ENCODE measurements around the gene RRBP1. TPM values are rescaled to one million over a fixed set of nuclear protein-coding genes. Genes with fewer than 3 reads are reported as not detected.

The RRBP1 gene
- total RNA-seq, 4 donors from 2014 or later: 76.5 to 162 (median 83.9) TPM

DNA sequence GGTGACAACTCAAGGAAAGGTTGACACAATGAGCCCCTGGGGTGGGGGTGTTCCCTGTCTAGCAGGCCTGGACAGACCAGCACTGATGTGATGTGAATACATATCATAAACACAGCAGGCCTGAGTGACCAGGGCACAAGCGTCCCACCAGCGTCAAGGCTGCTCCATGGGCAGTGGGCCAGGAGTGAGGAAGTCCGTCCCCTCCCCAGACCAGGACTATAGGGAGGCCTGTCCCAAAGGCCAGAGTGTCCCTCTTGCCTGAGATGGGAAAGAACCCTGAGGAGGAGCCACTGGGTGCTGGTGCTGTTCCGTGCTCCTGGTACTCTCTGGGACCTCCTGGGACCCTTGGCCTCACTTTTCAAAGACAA, 44.6 kb downstream of the RRBP1 start:
- Histone ChIP-seq H3K36me3 (peaks cover 0 to 76% (median 0%) of the 10 kb centered on the region in 3 donors), H3K27ac (peak overlapping the region in 1 of 4 donors; percentile 23)
- TF ChIP-seq, protein P1, sequence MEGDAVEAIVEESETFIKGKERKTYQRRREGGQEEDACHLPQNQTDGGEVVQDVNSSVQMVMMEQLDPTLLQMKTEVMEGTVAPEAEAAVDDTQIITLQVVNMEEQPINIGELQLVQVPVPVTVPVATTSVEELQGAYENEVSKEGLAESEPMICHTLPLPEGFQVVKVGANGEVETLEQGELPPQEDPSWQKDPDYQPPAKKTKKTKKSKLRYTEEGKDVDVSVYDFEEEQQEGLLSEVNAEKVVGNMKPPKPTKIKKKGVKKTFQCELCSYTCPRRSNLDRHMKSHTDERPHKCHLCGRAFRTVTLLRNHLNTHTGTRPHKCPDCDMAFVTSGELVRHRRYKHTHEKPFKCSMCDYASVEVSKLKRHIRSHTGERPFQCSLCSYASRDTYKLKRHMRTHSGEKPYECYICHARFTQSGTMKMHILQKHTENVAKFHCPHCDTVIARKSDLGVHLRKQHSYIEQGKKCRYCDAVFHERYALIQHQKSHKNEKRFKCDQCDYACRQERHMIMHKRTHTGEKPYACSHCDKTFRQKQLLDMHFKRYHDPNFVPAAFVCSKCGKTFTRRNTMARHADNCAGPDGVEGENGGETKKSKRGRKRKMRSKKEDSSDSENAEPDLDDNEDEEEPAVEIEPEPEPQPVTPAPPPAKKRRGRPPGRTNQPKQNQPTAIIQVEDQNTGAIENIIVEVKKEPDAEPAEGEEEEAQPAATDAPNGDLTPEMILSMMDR (IDR thresholded peaks at IDR 0.05): no peak
- no peak for TF ChIP-seq EP300 (IDR thresholded peaks at IDR 0.05)
- TF ChIP-seq POLR2A (IDR thresholded peaks at IDR 0.05): no peak

DNA sequence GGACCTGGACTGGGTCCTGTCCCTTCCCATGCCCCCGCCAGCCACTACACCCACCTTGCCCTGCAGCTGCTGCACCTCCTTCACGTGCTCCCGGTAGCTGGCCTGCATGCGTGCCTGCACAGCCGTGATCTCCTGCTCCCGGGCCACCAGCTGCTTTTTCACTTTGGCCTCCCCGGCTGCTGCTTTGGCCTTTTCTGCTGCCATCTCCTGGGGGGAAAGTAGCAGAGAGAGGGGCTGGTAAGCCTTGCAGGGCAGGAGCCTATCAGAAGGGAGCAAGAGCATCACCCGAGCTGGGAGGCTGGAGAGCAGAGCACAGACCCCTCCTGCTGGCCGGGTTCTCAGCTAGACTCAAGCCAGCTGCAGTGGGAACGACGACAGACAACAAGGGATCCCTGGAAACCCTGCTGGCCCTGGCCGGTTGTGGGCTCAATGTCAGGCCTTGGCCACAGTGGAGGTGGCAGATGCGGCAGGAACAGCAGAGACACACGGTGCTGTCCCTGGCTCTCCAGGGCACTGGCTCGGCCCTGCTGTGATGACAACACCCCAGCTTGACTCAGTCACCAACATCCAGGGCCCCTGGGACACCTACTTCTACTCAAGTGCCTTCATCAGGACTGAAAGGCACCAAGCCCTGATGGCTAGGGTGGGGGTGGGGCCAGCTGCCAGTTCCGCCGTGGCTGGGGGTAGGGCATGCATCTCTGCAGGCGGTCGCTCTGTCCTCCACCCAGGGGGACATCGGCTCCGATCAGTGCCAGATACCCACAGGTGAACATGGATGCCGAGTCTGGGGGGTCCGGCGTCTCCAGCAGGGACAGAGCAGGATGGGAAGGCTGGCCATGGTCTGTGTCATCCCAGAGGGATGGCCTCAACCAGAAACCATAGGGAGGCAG, 45.3 kb downstream of the RRBP1 start:
- TF ChIP-seq POLR2A (IDR thresholded peaks at IDR 0.05) (no peak), EP300 (IDR thresholded peaks at IDR 0.05) (no peak)
- TF ChIP-seq, protein P1 (IDR thresholded peaks at IDR 0.05): no peak
- Histone ChIP-seq H3K9me3 (no peaks in the 10 kb centered on the region), H3K4me1 (peaks cover 0 to 54% (median 25%) of the 10 kb centered on the region in 4 donors), H3K36me3 (peaks cover 0 to 76% (median 0%) of the 10 kb centered on the region in 3 donors), H3K27me3 (no peaks in the 10 kb centered on the region), H3K27ac (peak overlapping the region in 1 of 4 donors; percentile 5), H3K4me3 (no peak overlapping the region)
- DNase-seq (ENCODE audit: low spot score in 2 of 2): no peak
- WGBS, 2 donors: 51 to 80% methylated on average over 12 to 20 of the region's 24 CpGs

More for the DNA sequence above, 44.6 kb downstream of the RRBP1 start:
- DNase-seq (ENCODE audit: low spot score in 2 of 2): no peak
- Histone ChIP-seq H3K4me1 (peaks cover 0 to 59% (median 25%) of the 10 kb centered on the region in 4 donors), H3K4me3 (no peak overlapping the region), H3K27me3 (no peaks in the 10 kb centered on the region), H3K9me3 (no peaks in the 10 kb centered on the region)
- 29% methylated on average over 1 of the region's 4 CpGs; no CpG with 5 or more reads in 1 of the 2 donors for WGBS, 2 donors

DNA sequence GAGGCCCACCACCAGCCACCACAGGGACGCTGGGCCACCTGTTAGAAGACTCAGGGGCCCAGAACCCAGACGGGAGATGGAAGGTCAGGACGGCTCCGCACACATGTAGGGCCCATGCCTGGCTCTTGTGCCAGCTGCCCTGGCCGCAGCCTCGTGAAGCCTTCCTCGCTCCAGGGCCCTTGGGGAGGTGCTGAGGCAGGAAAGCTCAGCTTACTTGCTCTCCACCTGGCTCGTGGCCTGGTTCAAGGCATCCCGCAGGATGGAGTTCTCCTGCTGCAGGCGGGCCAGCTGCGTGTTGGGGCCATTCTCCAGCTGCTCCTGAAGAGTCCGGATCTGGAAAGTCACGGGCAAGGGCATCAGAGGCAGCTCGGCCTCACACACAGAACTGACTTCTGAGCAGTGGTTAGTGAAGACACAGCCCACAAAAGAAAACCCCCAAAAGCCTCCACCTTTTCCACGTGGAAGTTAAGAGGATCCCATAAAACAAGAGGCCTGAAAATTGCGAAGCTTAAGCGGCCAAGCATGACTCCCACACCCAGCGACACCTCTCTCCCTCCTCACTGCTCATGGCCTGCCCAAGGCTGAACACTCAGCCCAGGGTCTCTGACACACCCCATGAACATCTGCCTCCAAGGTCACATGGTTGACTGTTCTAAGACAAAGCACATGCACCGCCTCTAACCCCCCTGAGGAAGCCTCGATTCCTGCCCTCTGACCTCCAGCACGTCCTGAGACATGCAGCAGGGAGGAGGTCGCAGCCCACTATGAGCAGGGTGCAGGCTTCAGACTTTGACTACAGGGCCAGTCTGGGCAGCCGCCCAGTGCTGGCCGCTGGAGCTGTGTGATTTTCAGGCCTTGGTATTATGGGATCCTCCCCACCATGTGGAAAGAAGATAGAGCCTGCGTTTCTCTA, 46.5 kb downstream of the RRBP1 start:
- WGBS, 2 donors: 54 to 69% methylated on average over 17 to 18 of the region's 25 CpGs
- Histone ChIP-seq H3K9me3 (no peaks in the 10 kb centered on the region), H3K4me1 (peaks cover 0 to 52% (median 25%) of the 10 kb centered on the region in 4 donors), H3K27ac (peak overlapping the region in 3 of 4 donors; percentile 32 to 72 (median 56)), H3K27me3 (no peaks in the 10 kb centered on the region), H3K36me3 (peaks cover 0 to 76% (median 0%) of the 10 kb centered on the region in 3 donors), H3K4me3 (no peak overlapping the region)
- TF ChIP-seq, protein P1 (IDR thresholded peaks at IDR 0.05): no peak
- TF ChIP-seq EP300 (IDR thresholded peaks at IDR 0.05): no peak
- TF ChIP-seq POLR2A (IDR thresholded peaks at IDR 0.05): no peak
- DNase-seq (ENCODE audit: low spot score in 2 of 2): no peak

DNA sequence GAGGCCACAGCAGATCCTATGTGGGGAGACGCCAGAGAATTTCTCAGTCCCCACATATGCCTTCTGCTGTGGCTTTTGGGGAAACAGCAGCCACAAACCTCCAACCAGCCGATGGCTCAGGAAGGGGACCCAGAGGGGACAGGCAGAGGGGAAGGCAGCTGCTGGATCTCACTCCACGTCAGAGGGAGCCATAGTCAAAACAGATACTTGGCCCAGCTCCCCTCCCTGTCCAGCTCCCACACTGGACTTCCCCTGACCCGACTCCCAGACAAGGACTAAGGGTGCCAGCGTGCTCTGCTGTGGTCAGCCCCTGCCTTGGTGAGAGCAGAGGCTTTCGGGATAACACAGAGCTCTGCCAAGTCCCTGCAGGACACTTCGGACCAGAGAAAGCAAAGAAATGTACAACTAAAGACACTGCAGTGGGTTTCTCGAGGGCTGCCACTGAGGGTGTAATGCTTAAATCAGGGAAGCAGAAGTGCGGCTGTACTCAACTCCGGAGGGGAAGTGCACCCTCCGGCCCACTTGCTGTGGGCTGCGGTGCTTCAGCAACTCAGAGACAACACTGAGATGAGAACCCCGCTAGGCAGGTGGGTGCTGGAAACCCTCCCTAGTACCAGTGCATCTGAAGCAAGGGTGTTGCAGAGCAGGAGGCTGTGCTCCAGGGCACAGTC, 47.2 kb downstream of the RRBP1 start:
- H3K27me3 ChIP-seq: no peaks in the 10 kb centered on the region
- H3K27ac ChIP-seq: peak overlapping the region in 3 of 4 donors; percentile 40 to 72 (median 56)
- no peak overlapping the region for H3K4me3 ChIP-seq
- peaks cover 0 to 76% (median 0%) of the 10 kb centered on the region in 3 donors for H3K36me3 ChIP-seq
- 55 to 72% methylated on average over 13 of the region's 13 CpGs for WGBS, 2 donors
- H3K4me1 ChIP-seq: peaks cover 0 to 52% (median 25%) of the 10 kb centered on the region in 4 donors
- DNase-seq (ENCODE audit: low spot score in 2 of 2): no peak
- TF ChIP-seq POLR2A (IDR thresholded peaks at IDR 0.05) (no peak), EP300 (IDR thresholded peaks at IDR 0.05) (no peak)
- TF ChIP-seq, protein P1 (IDR thresholded peaks at IDR 0.05): no peak
- H3K9me3 ChIP-seq: no peaks in the 10 kb centered on the region
